Neural progenitor cell (in vitro differentiated cells): ENCODE data around the gene MIDN. TPM values are rescaled to one million over a fixed set of nuclear protein-coding genes. Genes with fewer than 3 reads are reported as not detected.

Experiments used
- DNase-seq: peaks from one replicate; pipeline ENCODE4 v3.0.0-alpha.2; 2016; ENCODE audit warnings: low spot score
- H2AFZ ChIP-seq: fragments of 200-600 bp; sonication (generic); replicated peaks from 2 replicates; pipeline ENCODE4 v1.6.1; 2016; ENCODE audit warnings: antibody characterized with exemption
- H3F3A ChIP-seq: fragments of 200-600 bp; sonication (generic); 2 replicates; pipeline ENCODE4 v1.6.1; 2016; ENCODE audit warnings: antibody characterized with exemption, low read depth
- H3K27ac ChIP-seq: fragments of 200-600 bp; sonication (generic); 2 replicates; pipeline ENCODE4 v1.5.1; 2016; ENCODE audit warnings: mild to moderate bottlenecking
- H3K27me3 ChIP-seq: fragments of 200-600 bp; sonication (generic); 2 replicates; pipeline ENCODE4 v1.6.1; 2016; ENCODE audit warnings: mild to moderate bottlenecking, moderate library complexity
- H3K36me3 ChIP-seq: fragments of 200-600 bp; sonication (generic); 2 replicates; pipeline ENCODE4 v1.5.1; 2016
- H3K4me1 ChIP-seq: fragments of 200-600 bp; sonication (generic); 2 replicates; pipeline ENCODE4 v1.6.1; 2016; ENCODE audit warnings: mixed run types
- H3K4me2 ChIP-seq: fragments of 200-600 bp; sonication (generic); 2 replicates; pipeline ENCODE4 v1.6.1; 2016
- H3K4me3 ChIP-seq: fragments of 200-600 bp; sonication (generic); 2 replicates; pipeline ENCODE4 v1.5.1; 2016
- H3K79me2 ChIP-seq: fragments of 200-600 bp; sonication (generic); 2 replicates; pipeline ENCODE4 v1.6.1; 2016; ENCODE audit warnings: low read depth
- H3K9ac ChIP-seq: fragments of 200-600 bp; sonication (generic); 2 replicates; pipeline ENCODE4 v1.6.1; 2016
- H3K9me3 ChIP-seq: fragments of 200-600 bp; sonication (generic); 2 replicates; pipeline ENCODE4 v1.5.1; 2016; ENCODE audit warnings: low read depth
- H4K20me1 ChIP-seq: fragments of 200-600 bp; sonication (generic); 2 replicates; pipeline ENCODE4 v1.6.1; 2016; ENCODE audit warnings: low read depth
- H3K27ac Mint-ChIP-seq: 3 replicates; pipeline ENCODE4 v1.8.0; 2021; ENCODE audit warnings: mixed read lengths
- H3K27me3 Mint-ChIP-seq: 2 replicates; pipeline ENCODE4 v1.8.0; 2022; ENCODE audit warnings: low read depth, mild to moderate bottlenecking, inconsistent platforms, moderate library complexity, mixed read lengths; ENCODE audit not compliant: insufficient read depth
- H3K36me3 Mint-ChIP-seq: 3 replicates; pipeline ENCODE4 v1.8.0; 2021; ENCODE audit warnings: mixed read lengths
- H3K4me1 Mint-ChIP-seq: 3 replicates; pipeline ENCODE4 v1.8.0; 2021; ENCODE audit warnings: mixed read lengths
- H3K4me3 Mint-ChIP-seq: 3 replicates; pipeline ENCODE4 v1.8.0; 2021; ENCODE audit warnings: mild to moderate bottlenecking, moderate library complexity, mixed read lengths
- H3K9me3 Mint-ChIP-seq: 3 replicates; pipeline ENCODE4 v1.8.0; 2020; ENCODE audit warnings: mixed read lengths
- EZH2 ChIP-seq: fragments of 200-600 bp; sonication (generic); IDR thresholded peaks from 2 replicates; pipeline ENCODE4 v1.6.1; 2017; ENCODE audit warnings: antibody characterized with exemption, mild to moderate bottlenecking, moderate library complexity
- EZH2phosphoT487 ChIP-seq: fragments of 200-600 bp; sonication (generic); IDR thresholded peaks from 2 replicates; pipeline ENCODE4 v1.6.1; 2017; ENCODE audit warnings: antibody characterized with exemption
- total RNA-seq: library from RNA; depleted of rRNA; stranded (reverse); fragments of >200 nt; gene quantifications from 2 replicates; pipeline ENCODE4 v1.2.3, GENCODE V29; 2015; ENCODE audit warnings: low replicate concordance
- TF ChIP-seq, protein P1 (sequence below): fragments of 200-600 bp; sonication (generic); IDR thresholded peaks from 2 replicates; pipeline ENCODE4 v1.5.1; 2017; ENCODE audit warnings: antibody characterized with exemption, mild to moderate bottlenecking

The MIDN gene
- total RNA-seq, 1 donor from 2014 or later, result 16.1 TPM

DNA sequence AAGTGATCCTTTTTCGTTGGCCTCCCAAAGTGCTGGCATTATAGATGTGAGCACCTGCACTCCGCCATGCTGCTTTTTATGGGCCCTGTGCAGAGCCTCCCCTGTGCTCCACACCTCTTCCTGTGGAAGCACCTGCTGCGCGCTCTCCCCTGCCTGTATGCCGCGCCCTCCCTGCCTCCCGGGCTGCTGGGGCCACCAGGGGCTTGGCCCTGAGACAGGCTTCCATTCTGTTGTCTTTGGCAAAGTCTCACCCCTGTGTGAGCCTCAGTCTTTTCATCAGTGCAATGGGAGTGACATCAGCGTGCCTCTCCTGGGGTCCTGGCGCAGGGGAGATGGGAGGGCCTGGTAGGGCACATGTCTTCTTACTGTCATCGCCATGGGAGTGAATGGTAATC lies 28.2 kb downstream of the MIDN start:
- Histone ChIP-seq H3K27me3 (no peaks in the 10 kb centered on the region), H3K9me3 (no peaks in the 10 kb centered on the region), H3K27ac (no peak overlapping the region), H4K20me1 (peaks cover 49% of the 10 kb centered on the region), H3K4me3 (peak overlapping the region; percentile 61), H3K4me1 (peaks cover 26% of the 10 kb centered on the region), H2AFZ (no peak overlapping the region), H3K79me2 (peaks cover 37% of the 10 kb centered on the region), H3K9ac (no peak overlapping the region), H3K36me3 (peaks cover 5% of the 10 kb centered on the region), H3F3A (peaks cover 67% of the 10 kb centered on the region), H3K4me2 (peak overlapping the region; percentile 85)
- H3K4me1 Mint-ChIP-seq, result peaks cover 38% of the 10 kb centered on the region
- no peaks in the 10 kb centered on the region for H3K9me3 Mint-ChIP-seq
- TF ChIP-seq EZH2 (no peak), EZH2phosphoT487 (no peak)
- TF ChIP-seq, protein P1, sequence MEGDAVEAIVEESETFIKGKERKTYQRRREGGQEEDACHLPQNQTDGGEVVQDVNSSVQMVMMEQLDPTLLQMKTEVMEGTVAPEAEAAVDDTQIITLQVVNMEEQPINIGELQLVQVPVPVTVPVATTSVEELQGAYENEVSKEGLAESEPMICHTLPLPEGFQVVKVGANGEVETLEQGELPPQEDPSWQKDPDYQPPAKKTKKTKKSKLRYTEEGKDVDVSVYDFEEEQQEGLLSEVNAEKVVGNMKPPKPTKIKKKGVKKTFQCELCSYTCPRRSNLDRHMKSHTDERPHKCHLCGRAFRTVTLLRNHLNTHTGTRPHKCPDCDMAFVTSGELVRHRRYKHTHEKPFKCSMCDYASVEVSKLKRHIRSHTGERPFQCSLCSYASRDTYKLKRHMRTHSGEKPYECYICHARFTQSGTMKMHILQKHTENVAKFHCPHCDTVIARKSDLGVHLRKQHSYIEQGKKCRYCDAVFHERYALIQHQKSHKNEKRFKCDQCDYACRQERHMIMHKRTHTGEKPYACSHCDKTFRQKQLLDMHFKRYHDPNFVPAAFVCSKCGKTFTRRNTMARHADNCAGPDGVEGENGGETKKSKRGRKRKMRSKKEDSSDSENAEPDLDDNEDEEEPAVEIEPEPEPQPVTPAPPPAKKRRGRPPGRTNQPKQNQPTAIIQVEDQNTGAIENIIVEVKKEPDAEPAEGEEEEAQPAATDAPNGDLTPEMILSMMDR, result no peak
- H3K27me3 Mint-ChIP-seq, result peaks cover 15% of the 10 kb centered on the region
- H3K36me3 Mint-ChIP-seq, result peaks cover 22% of the 10 kb centered on the region
- H3K4me3 Mint-ChIP-seq, result peak overlapping the region; percentile 88
- no peak overlapping the region for H3K27ac Mint-ChIP-seq
- no peak for DNase-seq

DNA sequence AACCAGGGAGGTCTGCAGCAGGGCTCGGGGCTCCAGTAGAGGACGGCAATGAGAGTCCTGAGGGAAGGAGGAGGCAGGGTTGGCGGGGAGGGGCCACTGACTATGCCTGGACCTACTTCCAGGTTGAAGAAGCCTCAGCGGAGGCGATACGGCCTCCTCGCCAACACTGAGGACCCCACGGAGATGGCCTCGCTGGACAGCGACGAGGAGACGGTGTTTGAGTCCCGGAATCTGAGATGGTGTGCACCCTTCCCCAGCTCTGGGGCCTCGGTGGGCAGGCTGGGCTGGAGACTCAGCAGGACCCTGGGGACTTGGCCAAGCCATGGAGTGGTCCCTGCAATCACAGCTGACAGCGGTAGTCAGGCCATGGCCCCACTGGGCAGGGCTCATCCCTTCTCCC lies 28.7 kb downstream of the MIDN start:
- Histone ChIP-seq H3K36me3 (peaks cover 3% of the 10 kb centered on the region), H2AFZ (no peak overlapping the region), H3K27me3 (no peaks in the 10 kb centered on the region), H3K4me1 (peaks cover 26% of the 10 kb centered on the region), H4K20me1 (peaks cover 44% of the 10 kb centered on the region), H3K9ac (no peak overlapping the region), H3F3A (peaks cover 63% of the 10 kb centered on the region), H3K9me3 (no peaks in the 10 kb centered on the region), H3K27ac (no peak overlapping the region), H3K4me2 (no peak overlapping the region), H3K4me3 (no peak overlapping the region), H3K79me2 (peaks cover 33% of the 10 kb centered on the region)
- DNase-seq, result no peak
- Mint-ChIP-seq H3K9me3 (no peaks in the 10 kb centered on the region), H3K36me3 (peaks cover 19% of the 10 kb centered on the region), H3K4me1 (peaks cover 36% of the 10 kb centered on the region), H3K27ac (no peak overlapping the region), H3K4me3 (peak overlapping the region; percentile 88), H3K27me3 (peaks cover 15% of the 10 kb centered on the region)
- TF ChIP-seq, protein P1, result no peak
- TF ChIP-seq EZH2, result no peak
- no peak for TF ChIP-seq EZH2phosphoT487

DNA sequence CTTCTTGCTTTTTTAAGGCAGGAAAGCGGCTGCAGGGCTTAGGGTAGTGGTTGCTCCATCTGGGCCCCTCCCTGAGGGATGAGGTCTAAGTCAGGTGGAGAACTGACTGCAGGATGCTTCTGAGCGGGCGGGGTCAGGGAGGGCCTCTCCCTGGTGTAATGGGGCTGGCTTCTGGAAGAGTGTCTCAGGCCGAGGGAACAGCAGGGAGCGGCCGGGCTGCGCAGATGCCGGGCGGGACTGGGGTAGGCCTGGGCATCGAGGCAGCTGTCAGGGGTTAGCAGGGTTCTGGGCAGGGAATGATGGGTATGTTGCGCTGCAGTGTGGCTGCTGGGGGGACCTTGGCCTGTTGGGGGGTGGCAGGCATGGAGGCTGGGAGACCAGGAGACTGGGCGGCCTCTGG lies 29.7 kb downstream of the MIDN start:
- peaks cover 56% of the 10 kb centered on the region for H3F3A ChIP-seq
- no peak overlapping the region for H3K4me2 ChIP-seq
- peaks cover 22% of the 10 kb centered on the region for H3K79me2 ChIP-seq
- no peaks in the 10 kb centered on the region for H3K9me3 ChIP-seq
- Mint-ChIP-seq H3K4me1 (peaks cover 29% of the 10 kb centered on the region), H3K27ac (no peak overlapping the region), H3K4me3 (peak overlapping the region; percentile 46), H3K9me3 (no peaks in the 10 kb centered on the region), H3K36me3 (peaks cover 10% of the 10 kb centered on the region), H3K27me3 (peaks cover 10% of the 10 kb centered on the region)
- H3K4me3 ChIP-seq, result no peak overlapping the region
- peaks cover 19% of the 10 kb centered on the region for H3K4me1 ChIP-seq
- TF ChIP-seq EZH2phosphoT487, result no peak
- TF ChIP-seq, protein P1, result no peak
- DNase-seq, result no peak
- no peak overlapping the region for H3K27ac ChIP-seq
- no peak overlapping the region for H2AFZ ChIP-seq
- no peak overlapping the region for H3K9ac ChIP-seq
- H4K20me1 ChIP-seq, result peaks cover 36% of the 10 kb centered on the region
- no peaks in the 10 kb centered on the region for H3K27me3 ChIP-seq
- H3K36me3 ChIP-seq, result no peaks in the 10 kb centered on the region
